SK-N-MC (cell line): ENCODE measurements around the gene CACNA1C.

Source experiments
- DNase-seq: peaks from one replicate; pipeline ENCODE4 v3.0.0-alpha.2; 2011; ENCODE audit warnings: low read depth, low spot score
- H3K27ac ChIP-seq: fragments of 200-600 bp; sonication (generic); 2 replicates; pipeline ENCODE4 v1.5.1; 2016; ENCODE audit warnings: mixed run types
- H3K36me3 ChIP-seq: fragments of 200-600 bp; sonication (generic); 2 replicates; pipeline ENCODE4 v1.6.1; 2017; ENCODE audit warnings: antibody characterized with exemption, low read length, mixed read lengths; ENCODE audit not compliant: insufficient read depth
- H3K4me3 ChIP-seq: fragments of 200-600 bp; sonication (generic); 2 replicates; pipeline ENCODE4 v1.5.1; 2016
- H3K9ac ChIP-seq: fragments of 200-600 bp; sonication (generic); 2 replicates; pipeline ENCODE4 v1.8.0; 2017; ENCODE audit warnings: mixed run types, mixed read lengths; ENCODE audit not compliant: insufficient read length
- H3K9me3 ChIP-seq: fragments of 200-600 bp; sonication (generic); 2 replicates; pipeline ENCODE4 v1.6.1; 2017; ENCODE audit warnings: low read depth, mild to moderate bottlenecking, antibody characterized with exemption, low read length, moderate library complexity, mixed read lengths
- EZH2 ChIP-seq: fragments of 200-600 bp; sonication (generic); IDR thresholded peaks from one replicate; pipeline ENCODE4 v1.6.1; 2017; ENCODE audit warnings: antibody characterized with exemption
- FOXP2 ChIP-seq: optimal IDR thresholded peaks from 2 replicates; pipeline ENCODE3; 2011; ENCODE audit warnings: mild to moderate bottlenecking, moderate library complexity; ENCODE audit not compliant: insufficient read depth; ENCODE audit errors: extremely low read length, control extremely low read depth
- POLR2AphosphoS5 ChIP-seq: IDR thresholded peaks from 2 replicates; pipeline ENCODE4 v1.6.1; 2012; ENCODE audit warnings: mild to moderate bottlenecking, low read depth, low read length, borderline replicate concordance

The CACNA1C gene

DNA sequence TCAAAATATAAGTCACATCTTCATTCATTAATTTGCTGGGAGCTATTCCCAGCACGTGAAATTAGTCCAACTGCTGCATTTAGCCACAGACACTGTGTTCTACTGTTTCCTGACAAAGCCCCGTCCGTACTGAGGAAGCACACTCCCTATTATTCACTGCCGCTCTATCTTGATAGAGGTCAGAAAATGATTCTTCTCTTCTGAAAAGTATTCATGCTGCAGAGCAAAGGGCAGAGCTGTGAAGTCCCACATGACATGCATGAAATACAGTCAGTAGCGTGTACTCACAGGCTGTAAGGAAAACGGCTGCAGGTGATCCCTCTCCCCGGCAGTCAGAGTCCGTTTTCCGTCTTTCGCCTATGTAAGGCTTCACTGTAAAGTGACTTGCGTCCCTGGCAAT lies 439.4 kb downstream of the CACNA1C start:
- Histone ChIP-seq H3K27ac (no peak overlapping the region), H3K9ac (no peak overlapping the region), H3K4me3 (no peak overlapping the region), H3K9me3 (no peaks in the 10 kb centered on the region), H3K36me3 (no peaks in the 10 kb centered on the region)
- DNase-seq: no peak
- TF ChIP-seq POLR2AphosphoS5 (no peak), FOXP2 (no peak), EZH2 (no peak)

- no peak for TF ChIP-seq EZH2
- no peak for TF ChIP-seq POLR2AphosphoS5
- TF ChIP-seq FOXP2: no peak
- DNase-seq: no peak
- Histone ChIP-seq H3K4me3 (no peak overlapping the region), H3K9ac (no peak overlapping the region), H3K9me3 (no peaks in the 10 kb centered on the region), H3K27ac (no peak overlapping the region), H3K36me3 (no peaks in the 10 kb centered on the region)
Observed at GRCh38 chr12:2493086-2493485, 440.3 kb downstream of the CACNA1C start.

DNA sequence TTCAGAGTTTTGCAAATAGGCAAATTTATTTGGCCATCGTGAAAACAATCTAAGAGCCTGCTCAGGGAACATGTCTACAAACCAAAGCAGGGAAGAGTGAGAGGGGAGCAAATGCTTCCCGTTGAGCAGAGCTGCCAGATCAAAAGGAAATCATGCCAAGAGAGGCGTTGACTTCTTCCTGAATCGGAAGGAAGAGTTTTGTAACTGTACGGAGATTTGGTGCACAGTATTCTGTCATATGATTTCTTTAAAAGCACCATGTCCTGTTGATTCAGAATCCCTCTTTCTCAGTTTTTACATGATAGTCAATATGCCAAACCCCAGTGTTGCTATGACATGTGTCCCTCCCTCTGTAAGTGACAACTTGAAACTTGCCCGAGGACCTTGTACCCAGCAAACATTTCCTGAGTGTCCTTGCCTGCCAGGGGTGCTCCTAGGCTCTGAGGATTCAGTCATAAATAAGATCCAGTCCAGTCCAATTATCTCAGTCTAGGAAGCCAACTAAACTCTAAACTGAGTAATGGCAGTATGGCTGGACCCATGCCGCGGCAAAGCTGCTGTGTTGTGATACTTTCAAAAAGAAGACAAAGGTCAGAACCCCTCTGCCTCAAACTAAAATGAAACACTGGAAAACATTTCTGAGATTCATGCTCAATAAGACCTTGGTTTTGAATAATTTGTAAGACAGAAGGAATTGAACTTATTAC lies 441.9 kb downstream of the CACNA1C start:
- H3K36me3 ChIP-seq: no peaks in the 10 kb centered on the region
- peak overlapping the region; percentile 40 for H3K4me3 ChIP-seq
- H3K9me3 ChIP-seq: no peaks in the 10 kb centered on the region
- TF ChIP-seq FOXP2 (no peak), POLR2AphosphoS5 (no peak), EZH2 (no peak)
- no peak overlapping the region for H3K27ac ChIP-seq
- H3K9ac ChIP-seq: no peak overlapping the region
- DNase-seq: peak; percentile 3

GRCh38 chr12:2495417-2496112 lies 442.8 kb downstream of the CACNA1C start:
- H3K36me3 ChIP-seq: no peaks in the 10 kb centered on the region
- H3K27ac ChIP-seq: no peak overlapping the region
- no peak overlapping the region for H3K9ac ChIP-seq
- DNase-seq: no peak
- no peaks in the 10 kb centered on the region for H3K9me3 ChIP-seq
- no peak overlapping the region for H3K4me3 ChIP-seq
- no peak for TF ChIP-seq FOXP2
- TF ChIP-seq EZH2: no peak
- TF ChIP-seq POLR2AphosphoS5: no peak

- H3K27ac ChIP-seq: no peak overlapping the region
- H3K9ac ChIP-seq: no peak overlapping the region
- H3K9me3 ChIP-seq: no peaks in the 10 kb centered on the region
- H3K4me3 ChIP-seq: no peak overlapping the region
- no peak for DNase-seq
- TF ChIP-seq POLR2AphosphoS5: no peak
- no peak for TF ChIP-seq EZH2
- TF ChIP-seq FOXP2: no peak
- H3K36me3 ChIP-seq: no peaks in the 10 kb centered on the region
Observed at GRCh38 chr12:2498964-2499500, 446.2 kb downstream of the CACNA1C start.

DNA sequence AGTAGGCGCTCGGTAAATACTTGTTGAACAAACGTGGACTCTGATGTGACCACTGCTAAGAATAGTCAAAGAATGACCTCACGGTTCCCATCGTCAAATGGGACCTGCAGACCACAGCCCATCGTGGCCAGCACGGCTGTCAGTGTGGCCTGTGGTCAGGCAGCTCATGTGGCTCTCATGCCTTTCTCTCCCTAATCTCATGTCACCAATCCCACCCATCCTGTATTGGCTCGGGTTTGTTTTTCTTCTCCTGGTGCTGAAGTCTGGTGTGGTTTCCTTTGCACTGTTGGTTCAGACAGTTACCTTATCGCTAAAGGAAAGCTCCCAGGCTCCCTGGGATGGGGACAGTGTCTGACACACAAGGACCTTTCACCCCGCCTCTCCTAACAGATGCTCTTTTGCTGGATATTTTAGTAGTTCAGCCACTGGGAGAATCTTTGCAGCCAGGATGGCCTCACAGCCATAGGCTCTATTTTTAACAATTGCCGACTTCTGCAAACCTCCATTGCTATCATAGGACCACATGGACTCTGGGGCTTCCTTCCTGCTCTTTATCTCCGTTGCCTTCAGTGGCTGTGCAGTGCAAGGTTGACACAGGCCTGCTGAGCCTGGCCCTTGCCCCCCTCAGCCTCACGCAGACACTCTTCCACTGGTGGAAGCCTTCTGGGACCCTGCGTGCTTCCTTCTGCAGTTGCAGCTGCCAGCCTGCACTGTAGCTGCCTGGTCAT lies 448.8 kb downstream of the CACNA1C start:
- no peaks in the 10 kb centered on the region for H3K9me3 ChIP-seq
- TF ChIP-seq EZH2 (no peak), FOXP2 (no peak), POLR2AphosphoS5 (no peak)
- H3K4me3 ChIP-seq: no peak overlapping the region
- DNase-seq: no peak
- no peaks in the 10 kb centered on the region for H3K36me3 ChIP-seq
- no peak overlapping the region for H3K9ac ChIP-seq
- no peak overlapping the region for H3K27ac ChIP-seq

DNA sequence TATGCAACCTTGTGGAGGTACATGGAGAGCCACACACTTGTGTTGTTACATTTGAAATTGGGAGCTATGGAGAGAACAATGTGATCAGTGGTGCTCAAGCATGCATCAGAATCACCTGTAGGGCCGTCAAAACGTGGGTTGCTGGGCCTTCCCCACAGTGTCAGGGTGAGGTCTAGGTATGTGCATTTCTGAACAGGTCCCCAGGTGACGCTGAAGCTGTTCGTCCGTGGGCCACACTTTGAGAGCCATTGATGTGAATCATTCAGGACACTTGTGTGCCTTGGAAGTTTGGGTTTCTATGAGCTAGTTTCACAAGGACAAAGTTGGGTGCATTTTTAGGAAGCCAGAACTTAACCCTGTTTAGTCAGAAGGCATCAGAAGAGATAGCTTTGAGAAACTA lies 450.2 kb downstream of the CACNA1C start:
- H3K9me3 ChIP-seq: no peaks in the 10 kb centered on the region
- no peak for TF ChIP-seq FOXP2
- TF ChIP-seq EZH2: no peak
- no peak for TF ChIP-seq POLR2AphosphoS5
- H3K9ac ChIP-seq: no peak overlapping the region
- no peak overlapping the region for H3K27ac ChIP-seq
- H3K4me3 ChIP-seq: no peak overlapping the region
- DNase-seq: no peak
- H3K36me3 ChIP-seq: no peaks in the 10 kb centered on the region

GRCh38 chr12:2503762-2504161 lies 451.0 kb downstream of the CACNA1C start:
- TF ChIP-seq FOXP2 (no peak), POLR2AphosphoS5 (no peak), EZH2 (no peak)
- no peak for DNase-seq

More at GRCh38 chr12:2503762-2504161, 451.0 kb downstream of the CACNA1C start:
- H3K27ac ChIP-seq: no peak overlapping the region
- no peaks in the 10 kb centered on the region for H3K9me3 ChIP-seq
- H3K9ac ChIP-seq: no peak overlapping the region
- no peak overlapping the region for H3K4me3 ChIP-seq
- H3K36me3 ChIP-seq: no peaks in the 10 kb centered on the region
